Small intestine (tissue), 7 donors: ENCODE measurements around the gene CHRND. TPM values are rescaled to one million over a fixed set of nuclear protein-coding genes. Genes with fewer than 3 reads are reported as not detected.

Experiments
- DNase-seq, 2 donors: peaks; one replicate each; pipeline versions ENCODE4 v3.0.0 to v3.0.0-alpha.2; 2013
- FAIRE-seq: peaks from 2 replicates; lab custom pipeline; 2012; peaks lifted over from hg19 to GRCh38; lab: Jason Lieb, UNC
- H3K27ac ChIP-seq, 3 donors: one replicate each; pipeline ENCODE4 v1.5.1; 2013; ENCODE audit warnings: low read length in 2 of 3, mild to moderate bottlenecking in 2 of 3, control low read depth in 1 of 3, inconsistent platforms in 1 of 3, low read depth in 1 of 3, moderate library complexity in 1 of 3
- H3K27me3 ChIP-seq, 3 donors: one replicate each; pipeline ENCODE4 v1.6.1; 2013; ENCODE audit warnings: low read length in 3 of 3, inconsistent platforms in 1 of 3; ENCODE audit not compliant: control insufficient read depth in 3 of 3, insufficient read depth in 3 of 3
- H3K36me3 ChIP-seq, 3 donors: one replicate each; pipeline ENCODE4 v1.6.1; 2013; ENCODE audit warnings: low read length in 3 of 3, inconsistent platforms in 1 of 3, low read depth in 1 of 3, mild to moderate bottlenecking in 1 of 3, moderate library complexity in 1 of 3; ENCODE audit not compliant: control insufficient read depth in 3 of 3, insufficient read depth in 2 of 3
- H3K4me1 ChIP-seq, 3 donors: one replicate each; pipeline ENCODE4 v1.6.1; 2013; ENCODE audit warnings: low read length in 2 of 3, inconsistent platforms in 1 of 3, low read depth in 1 of 3, mild to moderate bottlenecking in 1 of 3, moderate library complexity in 1 of 3; ENCODE audit not compliant: control insufficient read depth in 3 of 3, insufficient read depth in 2 of 3
- H3K4me3 ChIP-seq, 3 donors: one replicate each; pipeline ENCODE4 v1.5.1; 2013; ENCODE audit warnings: low read length in 3 of 3, control low read depth in 1 of 3, inconsistent platforms in 1 of 3, low read depth in 1 of 3, mild to moderate bottlenecking in 1 of 3, moderate library complexity in 1 of 3
- H3K9me3 ChIP-seq, 2 donors: one replicate each; pipeline ENCODE4 v1.6.1; 2013; ENCODE audit warnings: low read depth in 1 of 2, low read length in 1 of 2; ENCODE audit not compliant: control insufficient read depth in 2 of 2, insufficient read depth in 1 of 2
- WGBS, 3 donors: extraction: QIAGEN DNeasy Blood & Tissue Kit; methylation state at CpG; one replicate each; pipeline ENCODE4 v1.1.7; 2013; 5-methylcytosine and 5-hydroxymethylcytosine counted together
- polyA plus RNA-seq, 4 donors: library from polyadenylated mRNA; stranded (reverse) in 3 of 4; unstranded in 1 of 4; fragments of 200-250 nt in 3 of 4; fragments of 120-200 nt in 1 of 4; gene quantifications; one replicate each; pipeline versions ENCODE4 v1.2.1 to v1.2.3, GENCODE V29; 2013
- donor health status: healthy with polysubstance abuse.
- donor health status: control.
- donor health status: control.
- donor health status: Bipolar disorder and iron deficiency.
- donor health status: healthy.

Gene CHRND
- polyA plus RNA-seq, 4 donors = 0.53 TPM; not detected in 3

- Histone ChIP-seq H3K36me3 (no peaks in the 10 kb centered on the region), H3K4me3 (no peak overlapping the region), H3K9me3 (no peaks in the 10 kb centered on the region), H3K27me3 (peaks cover 17 to 38% (median 17%) of the 10 kb centered on the region in 3 donors), H3K4me1 (peaks cover 0 to 3% (median 0%) of the 10 kb centered on the region in 3 donors), H3K27ac (no peak overlapping the region)
- WGBS, 3 donors = 85 to 93% (median 86%) methylated on average over 12 of the region's 12 CpGs
- no peak for FAIRE-seq
- no peak for DNase-seq
Measured at GRCh38 chr2:232491139-232491780, 34.7 kb upstream of the CHRND start.

- Histone ChIP-seq H3K27me3 (peaks cover 8 to 29% (median 12%) of the 10 kb centered on the region in 3 donors), H3K4me1 (no peaks in the 10 kb centered on the region), H3K36me3 (no peaks in the 10 kb centered on the region), H3K4me3 (no peak overlapping the region), H3K27ac (no peak overlapping the region), H3K9me3 (no peaks in the 10 kb centered on the region)
- FAIRE-seq (no peak), DNase-seq (no peak)
- 60 to 71% (median 68%) methylated on average over 8 of the region's 8 CpGs for WGBS, 3 donors
Measured at GRCh38 chr2:232492236-232492848, 33.6 kb upstream of the CHRND start.

GRCh38 chr2:232492963-232493700 is 32.8 kb upstream of the CHRND start:
- WGBS, 3 donors = 77 to 89% (median 84%) methylated on average over 24 of the region's 24 CpGs
- H3K9me3 ChIP-seq = no peaks in the 10 kb centered on the region
- no peak overlapping the region for H3K27ac ChIP-seq
- peaks cover 5 to 25% (median 8%) of the 10 kb centered on the region in 3 donors for H3K27me3 ChIP-seq
- FAIRE-seq (no peak), DNase-seq (no peak)
- no peak overlapping the region for H3K4me3 ChIP-seq
- H3K4me1 ChIP-seq = no peaks in the 10 kb centered on the region
- H3K36me3 ChIP-seq = no peaks in the 10 kb centered on the region

GRCh38 chr2:232493701-232494474 is 32.1 kb upstream of the CHRND start:
- no peaks in the 10 kb centered on the region for H3K9me3 ChIP-seq
- DNase-seq = no peak
- no peaks in the 10 kb centered on the region for H3K4me1 ChIP-seq
- no peak overlapping the region for H3K27ac ChIP-seq
- no peak for FAIRE-seq
- peaks cover 0 to 18% (median 1%) of the 10 kb centered on the region in 3 donors for H3K27me3 ChIP-seq
- 75 to 82% (median 77%) methylated on average over 10 of the region's 10 CpGs for WGBS, 3 donors
- H3K4me3 ChIP-seq = no peak overlapping the region
- no peaks in the 10 kb centered on the region for H3K36me3 ChIP-seq

- DNase-seq (no peak), FAIRE-seq (no peak)
- H3K36me3 ChIP-seq = no peaks in the 10 kb centered on the region
Measured at GRCh38 chr2:232494542-232494941, 31.4 kb upstream of the CHRND start.

GRCh38 chr2:232495292-232495691 is 30.7 kb upstream of the CHRND start:
- Histone ChIP-seq H3K9me3 (no peaks in the 10 kb centered on the region), H3K36me3 (no peaks in the 10 kb centered on the region), H3K4me3 (no peak overlapping the region), H3K27ac (no peak overlapping the region), H3K4me1 (no peaks in the 10 kb centered on the region), H3K27me3 (peaks cover 0 to 4% (median 0%) of the 10 kb centered on the region in 3 donors)
- FAIRE-seq (no peak), DNase-seq (no peak)
- WGBS, 3 donors = 84 to 92% (median 89%) methylated on average over 7 of the region's 7 CpGs

More at GRCh38 chr2:232494542-232494941, 31.4 kb upstream of the CHRND start:
- no peaks in the 10 kb centered on the region for H3K4me1 ChIP-seq
- H3K9me3 ChIP-seq = no peaks in the 10 kb centered on the region
- peaks cover 0 to 11% (median 0%) of the 10 kb centered on the region in 3 donors for H3K27me3 ChIP-seq
- no peak overlapping the region for H3K4me3 ChIP-seq
- 73 to 82% (median 77%) methylated on average over 5 of the region's 5 CpGs for WGBS, 3 donors
- H3K27ac ChIP-seq = no peak overlapping the region

- FAIRE-seq = no peak
- no peak for DNase-seq
- H3K27ac ChIP-seq = no peak overlapping the region
- H3K9me3 ChIP-seq = no peaks in the 10 kb centered on the region
- H3K36me3 ChIP-seq = no peaks in the 10 kb centered on the region
- WGBS, 3 donors = 73 to 78% (median 75%) methylated on average over 19 to 20 of the region's 20 CpGs
- H3K4me3 ChIP-seq = no peak overlapping the region
- peaks cover 0 to 8% (median 4%) of the 10 kb centered on the region in 3 donors for H3K27me3 ChIP-seq
- peaks cover 0 to 5% (median 0%) of the 10 kb centered on the region in 3 donors for H3K4me1 ChIP-seq
Measured at GRCh38 chr2:232496501-232497270, 29.3 kb upstream of the CHRND start.
